Stimulated activated CD4-positive, alpha-beta T cell treated with anti-CD3 and anti-CD28 coated beads, Interleukin-4, amount 100 ng/mL, for 48 hours (primary cell): ENCODE data around the gene GRIK4.

ENCODE experiments used
- DNase-seq, 2 donors: peaks; one replicate each; pipeline ENCODE4 v3.0.0-alpha.2; 2020; ENCODE audit warnings: low read depth in 2 of 2

GRIK4 gene

GRCh38 chr11:120952461-120953434 lies 441.2 kb downstream of the GRIK4 start:
- peak; percentile 61 to 73 for DNase-seq

GRCh38 chr11:120954381-120954780 lies 442.8 kb downstream of the GRIK4 start:
- no peak for DNase-seq

- no peak for DNase-seq
These were observed 445.4 kb downstream of the GRIK4 start for GRCh38 chr11:120956710-120957495.

- no peak for DNase-seq
These were observed 446.6 kb downstream of the GRIK4 start for GRCh38 chr11:120958185-120958584.

GRCh38 chr11:120959189-120959588 lies 447.6 kb downstream of the GRIK4 start:
- DNase-seq = no peak

GRCh38 chr11:120964857-120965256 lies 453.3 kb downstream of the GRIK4 start:
- DNase-seq = no peak

- no peak for DNase-seq
These were observed 455.3 kb downstream of the GRIK4 start for GRCh38 chr11:120966840-120967239.

- no peak for DNase-seq
These were observed 458.4 kb downstream of the GRIK4 start for GRCh38 chr11:120969993-120970392.

GRCh38 chr11:120971825-120972224 lies 460.3 kb downstream of the GRIK4 start:
- DNase-seq = no peak

GRCh38 chr11:120972621-120973020 lies 461.1 kb downstream of the GRIK4 start:
- no peak for DNase-seq

- DNase-seq = no peak
These were observed 462.0 kb downstream of the GRIK4 start for GRCh38 chr11:120973501-120973900.

- DNase-seq = no peak
These were observed 462.9 kb downstream of the GRIK4 start for GRCh38 chr11:120974466-120974865.

GRCh38 chr11:120974965-120975364 lies 463.4 kb downstream of the GRIK4 start:
- no peak for DNase-seq

- DNase-seq = no peak
These were observed 466.0 kb downstream of the GRIK4 start for GRCh38 chr11:120977266-120978137.

- no peak for DNase-seq
These were observed 467.2 kb downstream of the GRIK4 start for GRCh38 chr11:120978701-120979100.

GRCh38 chr11:120985718-120986569 lies 474.4 kb downstream of the GRIK4 start:
- DNase-seq = peak; percentile 18 to 21

- DNase-seq = no peak
These were observed 477.1 kb downstream of the GRIK4 start for GRCh38 chr11:120988603-120989002.

GRCh38 chr11:120991830-120992686 lies 480.5 kb downstream of the GRIK4 start:
- no peak for DNase-seq

GRCh38 chr11:120994091-120994859 lies 482.7 kb downstream of the GRIK4 start:
- DNase-seq = no peak
